Measurements from ENCODE around the gene BTN2A1.
"Not testable (repeated sequence)": the region's sequence is repeated elsewhere in the genome, so short reads cannot be mapped to it uniquely, and the experiment has no call there.

Gene BTN2A1

DNA sequence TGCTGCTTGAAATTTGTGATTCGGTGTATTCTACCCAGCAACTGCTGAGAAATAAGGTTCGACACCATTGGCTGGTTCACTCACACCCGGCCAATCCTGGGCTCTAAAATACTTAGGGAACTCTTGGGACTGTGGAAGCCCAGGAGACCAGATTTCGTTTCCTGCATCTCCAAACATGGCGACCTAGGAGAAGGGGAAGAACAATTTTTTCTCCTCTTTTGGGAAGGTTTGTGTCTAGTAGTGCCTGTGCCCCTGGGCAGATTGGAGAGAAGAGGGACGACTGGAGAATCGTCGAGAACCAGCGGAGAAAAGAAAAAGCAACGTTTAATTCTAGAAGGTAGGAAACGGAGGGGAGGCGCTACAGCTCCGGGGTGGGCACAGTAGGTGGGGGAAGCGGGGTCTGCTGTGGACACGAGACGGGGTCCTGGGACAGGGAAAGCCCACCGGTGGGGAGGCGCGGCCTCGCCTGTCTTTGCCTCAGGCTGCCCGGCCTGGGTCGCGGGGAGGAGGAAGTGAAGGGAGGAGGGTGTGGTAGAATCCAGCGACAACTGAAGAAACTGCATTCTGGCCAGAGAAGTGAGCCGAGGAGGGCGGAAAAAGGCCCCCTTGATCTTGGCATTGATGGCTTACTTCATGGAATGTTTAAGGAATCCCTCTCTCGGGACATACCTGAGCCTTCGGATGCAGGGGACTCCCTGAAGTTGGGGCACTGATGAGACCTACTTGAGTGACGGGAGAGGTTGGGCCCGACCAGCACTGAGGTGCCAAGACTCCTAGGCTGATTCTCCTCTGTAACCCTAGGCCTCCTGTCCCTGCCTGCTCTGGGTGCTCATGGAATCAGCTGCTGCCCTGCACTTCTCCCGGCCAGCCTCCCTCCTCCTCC lies at the start of gene BTN2A1:
Gene BTN2A1, plus strand, starts transcription at position 150 of the 883 bp plus-strand sequence. Its CDS starts 682 bp downstream, at position 832.
- peak; percentile 86 for DNase-seq

DNA sequence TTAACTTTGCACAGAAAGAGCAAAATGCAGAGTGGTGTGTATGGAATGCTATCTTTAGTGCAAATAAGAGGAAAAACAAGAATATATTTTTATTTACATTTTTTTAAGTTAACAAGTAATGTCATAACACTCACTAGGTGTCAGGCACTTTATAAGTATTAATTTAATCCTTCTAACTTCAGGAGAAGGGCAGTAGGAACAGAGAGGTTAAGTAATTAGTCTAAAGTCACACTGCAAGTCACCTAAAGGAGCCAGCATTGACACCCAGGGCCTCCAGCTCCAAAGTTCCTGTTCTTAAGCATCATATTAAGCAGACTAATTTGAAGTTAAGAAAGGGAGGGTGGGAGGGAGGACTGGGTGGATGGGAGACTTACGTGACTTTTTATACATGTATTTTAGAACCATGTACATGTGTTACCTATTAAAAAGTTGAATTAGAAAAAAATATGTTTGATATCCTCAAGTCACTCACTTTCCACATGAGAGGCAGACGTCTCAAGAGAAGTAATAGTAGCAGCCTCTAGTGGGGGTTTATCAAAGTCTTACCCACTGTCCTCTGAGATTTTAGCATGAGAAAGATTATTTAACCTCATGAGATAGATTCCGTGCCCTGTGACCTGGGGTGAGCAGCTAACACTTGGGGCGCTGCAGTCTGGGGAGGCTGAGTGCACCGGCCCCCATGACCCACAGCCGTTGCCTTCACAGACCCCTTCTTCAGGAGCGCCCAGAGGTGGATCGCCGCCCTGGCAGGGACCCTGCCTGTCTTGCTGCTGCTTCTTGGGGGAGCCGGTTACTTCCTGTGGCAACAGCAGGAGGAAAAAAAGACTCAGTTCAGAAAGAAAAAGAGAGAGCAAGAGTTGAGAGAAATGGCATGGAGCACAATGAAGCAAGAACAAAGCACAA lies 48.7 kb upstream of the BTN2A1 start:
- no peak for DNase-seq

DNA sequence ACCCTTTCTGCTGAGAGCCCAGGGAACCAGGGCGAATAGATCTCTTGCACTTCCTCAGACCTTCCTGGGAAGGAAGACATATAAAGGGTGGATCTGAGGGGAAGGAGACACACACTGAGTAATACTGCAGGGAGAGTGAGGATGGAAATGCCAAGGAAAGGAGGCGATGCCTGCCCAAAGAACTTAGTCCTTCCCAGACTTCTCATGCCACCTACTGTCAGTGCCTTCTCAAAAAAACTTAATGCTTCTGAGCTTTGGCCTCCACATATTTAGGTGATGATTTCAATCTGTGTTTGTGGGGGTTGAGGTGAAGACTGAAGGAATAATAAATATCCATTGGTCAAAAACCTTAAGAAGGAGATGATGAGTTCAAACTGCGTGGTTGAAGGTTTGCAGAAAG lies 46.0 kb upstream of the BTN2A1 start:
- DNase-seq = no peak

DNA sequence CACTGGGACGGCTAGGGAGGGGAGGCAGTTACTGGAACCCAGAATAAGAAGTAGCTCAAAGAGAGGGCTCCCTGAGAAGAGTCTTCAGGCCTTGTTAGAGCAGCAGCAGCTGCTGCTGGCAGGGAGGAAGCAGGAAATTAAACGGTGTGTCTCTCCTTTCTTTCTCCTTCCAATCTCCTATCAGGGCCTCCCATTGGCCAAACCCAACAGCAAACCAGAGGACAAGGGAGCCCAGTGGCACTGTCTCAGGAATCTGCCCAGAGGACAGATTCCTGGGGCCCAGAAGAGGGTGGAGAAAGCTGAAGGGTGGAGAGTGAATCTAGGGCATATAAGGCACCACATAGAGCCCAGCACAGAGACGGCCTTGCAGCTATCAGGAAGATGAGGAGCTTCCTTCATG lies 45.5 kb upstream of the BTN2A1 start:
- no peak for DNase-seq

DNA sequence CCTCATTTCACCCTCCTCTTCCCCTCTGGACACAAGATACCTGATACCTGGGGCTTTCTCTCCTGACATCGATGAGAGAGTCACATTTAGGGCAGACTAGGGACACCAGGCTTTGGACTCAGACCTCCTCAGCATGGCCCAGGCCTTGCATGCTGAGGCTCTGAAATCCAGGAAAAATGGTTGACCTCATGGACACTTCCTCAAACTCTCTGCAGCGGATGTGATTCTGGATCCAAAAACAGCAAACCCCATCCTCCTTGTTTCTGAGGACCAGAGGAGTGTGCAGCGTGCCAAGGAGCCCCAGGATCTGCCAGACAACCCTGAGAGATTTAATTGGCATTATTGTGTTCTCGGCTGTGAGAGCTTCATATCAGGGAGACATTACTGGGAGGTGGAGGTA lies 44.8 kb upstream of the BTN2A1 start:
- DNase-seq = no peak

DNA sequence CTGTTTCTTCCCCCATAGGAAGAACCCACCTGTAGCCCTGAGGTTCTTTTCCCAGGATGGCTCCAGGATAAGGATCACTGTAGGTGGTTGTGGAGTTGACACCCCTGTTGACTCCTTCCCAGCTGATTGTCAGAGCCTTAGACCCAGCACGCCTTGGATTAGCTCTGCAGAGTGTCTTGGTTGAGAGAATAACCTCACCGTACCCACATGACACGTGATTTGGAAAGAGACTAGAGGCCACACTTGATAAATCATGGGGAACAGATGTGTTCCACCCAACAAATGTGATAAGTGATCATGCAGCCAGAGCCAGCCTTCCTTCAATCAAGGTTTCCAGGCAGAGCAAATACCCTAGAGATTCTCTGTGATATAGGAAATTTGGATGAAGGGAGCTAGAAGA lies 43.5 kb upstream of the BTN2A1 start:
- no peak for DNase-seq

DNA sequence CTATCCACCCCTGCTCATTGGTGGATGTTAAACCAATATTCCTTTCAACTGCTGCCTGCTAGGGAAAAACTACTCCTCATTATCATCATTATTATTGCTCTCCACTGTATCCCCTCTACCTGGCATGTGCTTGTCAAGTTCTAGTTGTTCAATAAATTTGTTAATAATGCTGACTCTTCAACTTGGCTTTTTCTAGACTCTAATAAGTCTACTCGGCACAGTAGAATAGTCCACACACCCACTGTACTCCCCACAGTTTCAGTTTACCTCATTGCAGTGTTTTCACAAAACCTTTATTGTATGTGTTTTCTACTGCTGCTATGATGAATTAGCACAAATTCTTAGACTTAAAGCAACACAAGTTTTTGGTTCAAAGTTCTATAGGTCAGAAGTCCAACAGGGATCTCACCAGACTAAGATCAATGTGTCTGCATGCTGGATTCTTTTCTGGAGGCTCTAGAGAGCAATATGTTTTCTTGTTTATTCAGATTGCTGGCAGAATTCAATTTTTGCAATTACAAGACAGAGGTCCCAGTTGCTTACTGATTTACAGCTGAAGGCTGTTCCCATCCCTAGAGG lies 42.6 kb upstream of the BTN2A1 start:
- DNase-seq = no peak

DNA sequence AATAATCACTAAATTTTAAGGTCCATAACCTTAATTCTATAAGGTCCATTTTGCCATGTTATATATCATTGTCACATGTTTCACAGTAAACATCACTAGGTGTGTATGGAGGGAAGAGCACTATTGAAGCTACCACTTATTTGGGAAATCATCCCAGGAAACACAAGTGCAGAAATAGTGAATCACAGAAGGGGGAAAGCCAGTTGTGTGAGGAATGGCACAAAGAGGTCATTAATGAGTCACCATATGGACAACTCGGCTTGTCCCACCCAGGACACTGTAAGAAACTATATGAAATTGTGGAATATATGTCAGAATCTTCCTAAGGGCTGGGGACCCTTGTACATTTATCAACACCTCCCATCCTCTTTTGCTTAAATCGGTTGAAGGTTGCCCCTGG lies 42.0 kb upstream of the BTN2A1 start:
- DNase-seq = no peak

DNA sequence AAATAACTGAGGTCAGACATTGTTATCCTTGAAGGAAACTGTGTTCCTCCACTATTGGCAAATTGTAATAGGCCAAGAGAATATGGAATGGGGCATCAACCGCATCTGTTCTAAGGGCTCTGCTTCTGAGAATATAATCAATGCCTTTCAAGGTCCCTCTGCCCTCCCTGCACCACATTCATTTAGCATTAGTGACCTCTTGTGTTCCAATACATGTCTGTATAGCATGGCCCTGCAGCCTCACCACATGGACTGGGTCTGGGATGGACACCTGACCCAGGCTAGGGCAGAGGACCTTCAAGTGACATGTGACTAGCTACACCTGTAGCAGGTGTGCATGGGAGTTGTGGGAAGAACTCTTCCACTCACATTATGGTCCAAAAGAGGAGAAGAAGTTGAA lies 41.5 kb upstream of the BTN2A1 start:
- no peak for DNase-seq

DNA sequence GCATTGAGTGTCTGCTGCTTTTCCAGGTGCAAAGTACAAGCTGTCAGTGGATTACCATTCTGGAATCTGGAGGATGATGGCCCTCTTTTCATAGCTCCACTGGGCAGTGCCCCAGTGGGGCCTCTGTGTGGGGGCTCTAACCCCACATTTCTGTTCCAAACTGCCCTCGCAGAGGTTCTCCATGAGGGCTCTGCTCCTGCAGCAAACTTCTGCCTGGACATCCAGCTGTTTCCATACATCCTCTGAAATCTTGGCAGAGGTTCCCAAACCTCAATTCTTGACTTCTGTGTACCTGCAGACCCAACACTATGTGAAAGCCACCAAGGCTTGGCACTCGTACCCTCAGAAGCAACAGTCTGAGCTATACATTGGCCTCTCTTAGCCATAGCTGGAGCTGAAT lies 39.7 kb upstream of the BTN2A1 start:
- not testable (repeated sequence) for DNase-seq

DNA sequence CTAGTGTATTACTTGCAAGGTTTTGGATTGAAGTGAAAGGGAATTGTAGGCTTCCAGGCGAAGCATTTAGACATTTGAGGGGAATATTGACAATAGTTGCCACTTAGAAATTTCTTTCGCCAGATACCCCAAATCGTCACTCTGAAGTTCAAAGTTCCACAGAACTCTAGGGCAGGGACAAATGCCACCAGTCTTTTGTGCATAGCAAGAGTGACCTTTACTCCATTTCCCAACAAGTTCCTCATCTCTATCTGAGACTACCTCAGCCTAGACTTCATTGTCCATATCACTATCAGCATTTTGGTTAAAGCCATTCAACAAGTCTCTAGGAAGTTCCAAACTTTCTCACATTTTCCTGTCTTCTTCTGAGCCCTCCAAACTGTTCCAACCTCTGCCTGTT lies 39.0 kb upstream of the BTN2A1 start:
- not testable (repeated sequence) for DNase-seq

DNA sequence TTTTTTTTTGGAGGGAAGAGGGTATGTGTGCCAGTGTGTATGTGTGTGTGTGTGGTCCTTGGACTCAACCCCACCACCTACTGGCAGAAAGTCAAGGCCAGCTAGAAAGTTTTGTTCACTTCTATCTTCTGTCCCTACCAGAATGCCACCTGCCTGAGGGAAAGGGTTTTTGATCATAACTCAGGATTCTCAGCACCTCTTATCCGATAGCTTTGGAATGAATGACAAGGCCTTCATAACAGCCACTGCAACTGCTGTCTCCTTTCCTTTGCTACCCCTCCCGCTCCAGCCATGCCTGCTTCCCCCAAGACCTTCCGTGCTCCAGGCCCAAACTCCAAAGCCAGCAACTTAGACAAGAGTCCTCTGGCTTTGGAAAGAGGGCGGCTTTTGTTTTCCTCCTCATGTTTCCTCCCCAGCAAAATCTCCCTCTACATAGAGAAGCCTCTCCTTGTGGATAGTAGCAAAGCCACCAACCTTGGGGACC lies 37.0 kb upstream of the BTN2A1 start:
- no peak for DNase-seq

DNA sequence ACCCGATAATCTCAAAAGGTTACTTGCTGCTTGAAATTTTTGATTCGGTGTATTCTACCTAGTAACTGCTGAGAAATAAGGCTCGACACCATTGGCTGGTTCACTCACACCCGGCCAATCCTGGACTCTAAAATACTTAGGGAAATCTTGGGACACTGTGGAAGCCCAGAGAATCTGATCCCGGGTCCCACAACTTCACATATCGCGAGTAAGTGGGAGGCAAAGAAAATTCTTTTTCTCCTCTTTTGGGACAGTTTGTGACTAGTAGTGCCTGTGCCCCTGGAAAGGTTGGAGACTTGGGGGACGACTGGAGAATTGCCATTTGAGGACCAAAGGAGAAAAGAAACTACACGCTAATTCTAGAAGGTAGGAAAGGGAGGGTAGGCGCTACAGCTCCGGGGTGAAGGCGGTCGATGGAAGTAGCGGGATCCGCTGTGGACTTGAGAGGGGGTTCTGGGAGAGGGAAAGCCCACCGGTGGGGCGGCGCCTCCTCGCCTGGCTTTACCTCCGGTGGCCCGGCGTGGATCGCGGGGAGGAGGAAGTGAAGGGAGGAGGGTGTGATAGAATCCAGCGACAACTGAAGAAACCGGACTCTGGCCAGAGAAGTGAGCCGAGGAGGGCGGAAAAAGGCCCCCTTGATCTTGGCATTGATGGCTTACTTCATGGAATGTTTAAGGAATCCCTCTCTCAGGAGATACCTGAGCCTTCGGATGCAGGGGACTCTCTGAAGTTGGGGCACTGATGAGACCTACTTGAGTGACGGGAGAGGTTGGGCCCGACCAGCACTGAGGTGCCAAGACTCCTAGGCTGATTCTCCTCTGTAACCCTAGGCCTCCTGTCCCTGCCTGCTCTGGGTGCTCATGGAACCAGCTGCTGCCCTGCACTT lies 36.3 kb upstream of the BTN2A1 start:
- DNase-seq = peak; percentile 72

DNA sequence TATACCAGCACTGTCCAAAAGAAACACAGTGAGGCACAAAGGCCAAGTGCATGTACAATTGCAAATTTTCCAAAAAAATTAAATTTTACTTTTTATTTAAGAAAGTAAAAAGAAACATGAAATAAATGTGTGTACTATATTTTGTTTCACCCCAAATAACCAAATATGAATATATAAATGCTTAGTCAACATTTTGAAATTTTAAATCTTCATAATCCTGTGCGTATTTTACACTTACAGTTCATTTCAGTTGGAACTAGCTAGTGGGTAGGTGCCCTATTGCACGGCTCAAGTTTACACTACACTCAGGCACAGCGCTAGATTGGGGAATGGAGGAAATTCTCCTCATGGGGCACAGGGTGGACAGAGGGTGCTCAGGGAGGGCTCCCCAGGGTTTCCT lies 35.4 kb upstream of the BTN2A1 start:
- no peak for DNase-seq

DNA sequence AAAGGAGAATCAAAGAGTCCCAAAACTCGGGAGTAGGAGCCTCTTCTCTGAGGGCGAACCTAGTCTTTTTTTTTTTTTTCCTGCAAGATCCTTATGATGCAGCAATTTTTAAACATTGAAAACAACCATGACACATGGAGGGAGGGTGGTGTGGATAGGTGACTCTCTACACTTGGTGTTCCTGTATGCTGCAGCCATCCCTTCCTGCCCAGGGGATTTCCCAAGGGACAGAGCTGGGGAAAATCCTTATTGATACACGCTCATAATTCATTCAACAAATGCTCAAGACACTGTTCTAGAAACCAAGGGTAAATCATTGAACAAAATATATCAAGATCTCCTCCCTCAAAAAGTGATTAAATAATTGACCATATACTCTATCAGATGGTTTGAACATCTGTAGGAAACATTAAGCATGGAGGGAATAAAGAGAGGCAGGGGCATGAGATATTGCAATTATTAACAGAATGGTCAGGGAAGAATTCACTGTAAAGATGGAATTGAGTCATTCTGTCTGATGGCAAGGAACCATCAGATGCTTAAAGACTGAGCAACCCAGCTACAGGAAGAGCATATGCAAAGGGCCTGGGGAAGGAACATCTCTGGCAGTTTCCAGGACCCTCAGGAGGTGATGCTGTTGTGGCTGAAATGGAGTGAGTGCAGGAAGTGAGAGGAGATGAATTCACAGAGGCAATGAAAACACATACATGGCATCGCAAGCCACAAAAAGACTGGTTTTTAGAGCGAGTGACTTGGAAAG lies 30.9 kb upstream of the BTN2A1 start:
- no peak for DNase-seq

DNA sequence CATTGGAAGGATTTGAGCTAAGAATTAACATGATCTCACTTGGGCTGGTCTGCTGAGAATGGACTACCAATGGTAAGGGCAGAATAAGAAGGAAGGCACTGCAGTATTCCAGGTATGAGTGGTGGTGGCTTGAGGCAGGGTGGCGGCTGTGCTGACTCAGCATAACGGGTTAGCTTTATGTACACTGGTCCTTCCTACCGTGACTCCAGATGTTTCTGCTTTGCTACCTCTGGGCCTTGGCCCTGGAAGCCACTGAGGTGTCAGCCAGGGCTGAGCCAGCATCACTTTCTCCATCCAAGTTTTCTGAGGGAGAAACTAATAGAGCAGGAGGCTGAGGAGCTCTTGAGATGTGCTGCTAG lies 30.3 kb upstream of the BTN2A1 start:
- DNase-seq = no peak

DNA sequence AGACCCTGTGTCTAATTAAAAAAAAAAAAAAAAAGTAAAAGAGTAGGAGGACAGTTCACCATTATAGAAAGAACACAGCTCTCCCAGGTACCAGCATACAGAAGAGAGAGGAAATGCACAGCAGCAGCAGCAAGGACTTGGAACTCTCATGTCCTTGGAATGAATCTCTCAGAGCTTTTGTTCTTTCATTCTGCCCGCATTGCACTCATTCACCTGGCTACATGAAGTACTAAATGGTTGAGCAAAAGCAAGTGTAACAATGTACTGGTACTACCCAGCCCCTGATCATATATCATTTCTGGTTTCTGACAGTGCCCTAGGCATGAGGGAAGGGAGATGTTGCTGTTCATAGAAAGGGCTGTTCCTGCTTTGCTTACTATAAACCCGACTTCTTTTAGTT lies 29.5 kb upstream of the BTN2A1 start:
- no peak for DNase-seq

DNA sequence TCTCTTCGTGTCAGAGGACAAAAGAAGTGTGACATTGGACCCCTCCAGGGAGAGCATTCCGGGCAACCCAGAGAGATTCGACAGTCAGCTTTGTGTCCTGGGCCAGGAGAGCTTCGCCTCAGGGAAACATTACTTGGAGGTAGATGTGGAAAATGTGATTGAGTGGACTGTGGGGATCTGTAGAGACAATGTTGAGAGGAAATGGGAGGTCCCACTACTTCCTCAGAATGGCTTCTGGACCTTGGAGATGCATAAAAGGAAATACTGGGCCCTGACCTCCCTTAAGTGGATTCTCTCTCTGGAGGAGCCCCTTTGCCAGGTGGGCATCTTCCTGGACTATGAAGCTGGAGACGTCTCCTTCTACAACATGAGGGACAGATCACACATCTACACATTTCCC lies 27.0 kb upstream of the BTN2A1 start:
- no peak for DNase-seq

DNA sequence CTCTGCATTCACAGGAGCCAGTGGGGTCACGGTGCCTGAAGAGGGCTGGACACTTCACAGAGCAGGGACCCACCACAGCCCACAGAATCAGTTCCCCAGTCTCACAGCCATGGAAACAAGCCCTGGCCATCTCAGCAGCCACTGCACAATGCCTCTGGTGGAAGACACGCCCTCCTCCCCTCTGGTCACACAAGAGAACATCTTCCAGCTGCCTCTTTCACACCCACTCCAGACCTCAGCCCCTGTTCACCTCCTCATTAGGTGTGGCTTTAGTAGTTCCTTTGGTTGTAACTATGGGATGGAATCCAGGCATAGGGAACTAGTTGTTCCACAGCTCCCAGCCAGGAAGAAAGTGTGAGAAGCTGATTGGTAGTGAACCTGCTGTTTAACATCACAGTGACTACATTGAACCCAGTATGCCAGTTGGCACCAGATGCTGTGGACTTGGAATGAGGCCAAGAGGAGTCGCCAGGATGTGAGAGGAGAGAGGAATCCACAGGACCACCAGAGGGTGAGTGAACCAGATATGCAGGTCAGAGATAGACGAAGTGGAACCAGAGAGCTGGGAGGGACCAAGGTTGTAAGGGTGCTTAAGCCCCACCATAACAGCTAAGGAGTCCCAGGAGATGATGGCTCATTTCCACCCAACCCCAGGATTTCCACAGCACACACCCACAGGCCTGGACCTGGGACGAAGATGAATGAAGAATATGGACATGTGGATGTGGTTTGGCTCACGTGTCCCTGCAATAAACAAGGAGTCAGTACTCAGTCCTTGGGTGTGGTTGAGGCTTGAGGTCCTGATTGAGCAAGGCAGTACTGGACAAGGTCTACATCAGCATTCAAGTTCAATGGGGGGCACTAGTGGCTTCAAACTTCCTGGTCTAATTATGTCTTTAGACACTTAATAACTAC lies 26.2 kb upstream of the BTN2A1 start:
- DNase-seq = no peak

DNA sequence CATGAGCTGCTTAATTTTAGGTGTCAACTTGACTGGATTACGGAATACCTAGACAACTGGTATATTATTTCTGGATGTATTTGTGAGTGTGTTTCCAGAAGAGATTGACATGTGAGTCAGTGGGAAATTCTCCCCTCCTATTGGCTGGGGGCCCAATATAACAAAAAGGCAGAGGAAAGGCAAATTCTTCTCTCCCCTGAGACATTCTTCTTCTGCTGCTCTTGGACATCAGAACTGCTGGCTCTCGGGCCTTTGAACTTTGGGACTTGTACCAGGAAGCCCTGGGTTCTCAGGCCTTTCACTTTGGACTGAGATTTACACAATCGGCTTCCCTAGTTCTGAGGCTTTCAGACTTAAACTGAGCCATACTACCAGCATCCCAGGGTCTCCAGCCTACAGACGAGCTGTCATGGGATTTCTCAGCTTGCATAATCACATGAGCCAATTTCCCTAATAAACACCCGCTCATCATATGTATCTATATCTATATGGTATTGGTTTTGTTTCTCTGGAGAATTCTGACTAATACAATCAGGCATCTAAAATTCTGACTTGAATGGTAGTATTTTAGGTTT lies 25.0 kb upstream of the BTN2A1 start:
- DNase-seq = no peak
